ENCODE data around the gene POLR3E.

GRCh38 chr16:22380529-22380928 is 83.3 kb downstream of the POLR3E start:
- no peak for TF ChIP-seq EZH2 (IDR thresholded peaks at IDR 0.05; ENCODE audit: insufficient read depth, poor library complexity, severe bottlenecking)
- TF ChIP-seq EZH2phosphoT487 (IDR thresholded peaks at IDR 0.05; ENCODE audit: insufficient read depth, low read depth): no peak
